ENCODE measurements around the gene HAGH. TPM values are rescaled to one million over a fixed set of nuclear protein-coding genes. Genes with fewer than 3 reads are reported as not detected.

HAGH gene
- total and polyA plus RNA-seq, 10 of the 15 experiments (the other 5 are each of a cell fraction or from before 2014, with no cell fraction given) = 2.0 to 50.1 (median 22.4) TPM

DNA sequence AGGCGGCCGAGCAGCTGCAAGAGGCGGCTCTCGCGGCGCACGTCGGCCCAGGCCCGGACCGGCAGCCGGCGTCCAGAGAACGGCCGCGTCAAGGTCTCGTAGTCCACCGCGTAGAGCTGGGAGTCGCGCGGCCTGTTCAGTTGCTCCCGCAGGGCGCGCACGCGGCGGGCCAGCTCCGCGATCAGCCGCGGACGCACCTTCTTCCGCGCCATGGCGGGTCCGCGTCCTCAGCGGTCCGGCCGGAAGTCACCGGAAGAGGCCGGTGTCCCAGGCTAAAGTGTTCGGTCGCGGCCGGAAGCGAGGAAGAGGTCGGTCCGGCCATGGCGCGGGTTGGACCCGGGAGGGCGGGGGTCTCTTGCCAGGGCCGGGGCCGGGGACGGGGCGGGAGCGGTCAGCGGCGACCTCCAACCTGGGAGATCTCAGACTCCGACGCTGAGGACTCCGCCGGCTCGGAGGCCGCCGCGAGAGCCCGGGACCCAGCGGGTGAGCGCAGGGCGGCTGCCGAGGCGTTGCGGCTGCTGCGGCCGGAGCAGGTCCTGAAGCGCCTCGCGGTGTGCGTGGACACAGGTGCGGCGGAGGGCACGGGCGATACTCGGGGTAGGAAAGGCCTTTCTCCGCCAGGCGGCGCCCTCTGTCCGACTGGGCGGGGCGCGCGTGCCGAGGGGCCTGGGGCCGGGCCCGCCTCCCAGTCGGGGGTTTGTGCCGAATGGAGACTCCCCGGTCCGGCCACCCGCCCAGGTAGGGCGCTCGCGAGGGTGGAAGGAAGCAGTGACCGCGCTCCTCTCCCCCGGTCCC lies 53.5 kb downstream of the HAGH start, which contains the start of gene MRPS34 (continued):
- TF ChIP-seq, protein P1, sequence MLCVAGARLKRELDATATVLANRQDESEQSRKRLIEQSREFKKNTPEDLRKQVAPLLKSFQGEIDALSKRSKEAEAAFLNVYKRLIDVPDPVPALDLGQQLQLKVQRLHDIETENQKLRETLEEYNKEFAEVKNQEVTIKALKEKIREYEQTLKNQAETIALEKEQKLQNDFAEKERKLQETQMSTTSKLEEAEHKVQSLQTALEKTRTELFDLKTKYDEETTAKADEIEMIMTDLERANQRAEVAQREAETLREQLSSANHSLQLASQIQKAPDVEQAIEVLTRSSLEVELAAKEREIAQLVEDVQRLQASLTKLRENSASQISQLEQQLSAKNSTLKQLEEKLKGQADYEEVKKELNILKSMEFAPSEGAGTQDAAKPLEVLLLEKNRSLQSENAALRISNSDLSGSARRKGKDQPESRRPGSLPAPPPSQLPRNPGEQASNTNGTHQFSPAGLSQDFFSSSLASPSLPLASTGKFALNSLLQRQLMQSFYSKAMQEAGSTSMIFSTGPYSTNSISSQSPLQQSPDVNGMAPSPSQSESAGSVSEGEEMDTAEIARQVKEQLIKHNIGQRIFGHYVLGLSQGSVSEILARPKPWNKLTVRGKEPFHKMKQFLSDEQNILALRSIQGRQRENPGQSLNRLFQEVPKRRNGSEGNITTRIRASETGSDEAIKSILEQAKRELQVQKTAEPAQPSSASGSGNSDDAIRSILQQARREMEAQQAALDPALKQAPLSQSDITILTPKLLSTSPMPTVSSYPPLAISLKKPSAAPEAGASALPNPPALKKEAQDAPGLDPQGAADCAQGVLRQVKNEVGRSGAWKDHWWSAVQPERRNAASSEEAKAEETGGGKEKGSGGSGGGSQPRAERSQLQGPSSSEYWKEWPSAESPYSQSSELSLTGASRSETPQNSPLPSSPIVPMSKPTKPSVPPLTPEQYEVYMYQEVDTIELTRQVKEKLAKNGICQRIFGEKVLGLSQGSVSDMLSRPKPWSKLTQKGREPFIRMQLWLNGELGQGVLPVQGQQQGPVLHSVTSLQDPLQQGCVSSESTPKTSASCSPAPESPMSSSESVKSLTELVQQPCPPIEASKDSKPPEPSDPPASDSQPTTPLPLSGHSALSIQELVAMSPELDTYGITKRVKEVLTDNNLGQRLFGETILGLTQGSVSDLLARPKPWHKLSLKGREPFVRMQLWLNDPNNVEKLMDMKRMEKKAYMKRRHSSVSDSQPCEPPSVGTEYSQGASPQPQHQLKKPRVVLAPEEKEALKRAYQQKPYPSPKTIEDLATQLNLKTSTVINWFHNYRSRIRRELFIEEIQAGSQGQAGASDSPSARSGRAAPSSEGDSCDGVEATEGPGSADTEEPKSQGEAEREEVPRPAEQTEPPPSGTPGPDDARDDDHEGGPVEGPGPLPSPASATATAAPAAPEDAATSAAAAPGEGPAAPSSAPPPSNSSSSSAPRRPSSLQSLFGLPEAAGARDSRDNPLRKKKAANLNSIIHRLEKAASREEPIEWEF (IDR thresholded peaks at IDR 0.05; ENCODE audit: insufficient replicate concordance, low read depth, low read length) = no peak
- 0 out of 2 replicates have a peak, but pooled peaks have one; percentile 5 for TF ChIP-seq ZNF24 (IDR thresholded peaks at IDR 0.05)
- TF ChIP-seq RAD51 (IDR thresholded peaks at IDR 0.05) = no peak
- TF ChIP-seq BRCA1 (IDR thresholded peaks at IDR 0.05; ENCODE audit: low read depth, low read length) = no peak
- TF ChIP-seq MXI1 (IDR thresholded peaks at IDR 0.05; ENCODE audit: low read depth, low read length) = peak; percentile 39
- TF ChIP-seq, protein P2, sequence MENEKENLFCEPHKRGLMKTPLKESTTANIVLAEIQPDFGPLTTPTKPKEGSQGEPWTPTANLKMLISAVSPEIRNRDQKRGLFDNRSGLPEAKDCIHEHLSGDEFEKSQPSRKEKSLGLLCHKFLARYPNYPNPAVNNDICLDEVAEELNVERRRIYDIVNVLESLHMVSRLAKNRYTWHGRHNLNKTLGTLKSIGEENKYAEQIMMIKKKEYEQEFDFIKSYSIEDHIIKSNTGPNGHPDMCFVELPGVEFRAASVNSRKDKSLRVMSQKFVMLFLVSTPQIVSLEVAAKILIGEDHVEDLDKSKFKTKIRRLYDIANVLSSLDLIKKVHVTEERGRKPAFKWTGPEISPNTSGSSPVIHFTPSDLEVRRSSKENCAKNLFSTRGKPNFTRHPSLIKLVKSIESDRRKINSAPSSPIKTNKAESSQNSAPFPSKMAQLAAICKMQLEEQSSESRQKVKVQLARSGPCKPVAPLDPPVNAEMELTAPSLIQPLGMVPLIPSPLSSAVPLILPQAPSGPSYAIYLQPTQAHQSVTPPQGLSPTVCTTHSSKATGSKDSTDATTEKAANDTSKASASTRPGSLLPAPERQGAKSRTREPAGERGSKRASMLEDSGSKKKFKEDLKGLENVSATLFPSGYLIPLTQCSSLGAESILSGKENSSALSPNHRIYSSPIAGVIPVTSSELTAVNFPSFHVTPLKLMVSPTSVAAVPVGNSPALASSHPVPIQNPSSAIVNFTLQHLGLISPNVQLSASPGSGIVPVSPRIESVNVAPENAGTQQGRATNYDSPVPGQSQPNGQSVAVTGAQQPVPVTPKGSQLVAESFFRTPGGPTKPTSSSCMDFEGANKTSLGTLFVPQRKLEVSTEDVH (IDR thresholded peaks at IDR 0.05; ENCODE audit: low read depth, partially characterized antibody) = peak; percentile 43
- TF ChIP-seq, protein P3, sequence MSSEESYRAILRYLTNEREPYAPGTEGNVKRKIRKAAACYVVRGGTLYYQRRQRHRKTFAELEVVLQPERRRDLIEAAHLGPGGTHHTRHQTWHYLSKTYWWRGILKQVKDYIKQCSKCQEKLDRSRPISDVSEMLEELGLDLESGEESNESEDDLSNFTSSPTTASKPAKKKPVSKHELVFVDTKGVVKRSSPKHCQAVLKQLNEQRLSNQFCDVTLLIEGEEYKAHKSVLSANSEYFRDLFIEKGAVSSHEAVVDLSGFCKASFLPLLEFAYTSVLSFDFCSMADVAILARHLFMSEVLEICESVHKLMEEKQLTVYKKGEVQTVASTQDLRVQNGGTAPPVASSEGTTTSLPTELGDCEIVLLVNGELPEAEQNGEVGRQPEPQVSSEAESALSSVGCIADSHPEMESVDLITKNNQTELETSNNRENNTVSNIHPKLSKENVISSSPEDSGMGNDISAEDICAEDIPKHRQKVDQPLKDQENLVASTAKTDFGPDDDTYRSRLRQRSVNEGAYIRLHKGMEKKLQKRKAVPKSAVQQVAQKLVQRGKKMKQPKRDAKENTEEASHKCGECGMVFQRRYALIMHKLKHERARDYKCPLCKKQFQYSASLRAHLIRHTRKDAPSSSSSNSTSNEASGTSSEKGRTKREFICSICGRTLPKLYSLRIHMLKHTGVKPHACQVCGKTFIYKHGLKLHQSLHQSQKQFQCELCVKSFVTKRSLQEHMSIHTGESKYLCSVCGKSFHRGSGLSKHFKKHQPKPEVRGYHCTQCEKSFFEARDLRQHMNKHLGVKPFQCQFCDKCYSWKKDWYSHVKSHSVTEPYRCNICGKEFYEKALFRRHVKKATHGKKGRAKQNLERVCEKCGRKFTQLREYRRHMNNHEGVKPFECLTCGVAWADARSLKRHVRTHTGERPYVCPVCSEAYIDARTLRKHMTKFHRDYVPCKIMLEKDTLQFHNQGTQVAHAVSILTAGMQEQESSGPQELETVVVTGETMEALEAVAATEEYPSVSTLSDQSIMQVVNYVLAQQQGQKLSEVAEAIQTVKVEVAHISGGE (CRISPR knock-in tag; IDR thresholded peaks at IDR 0.05) = peak; percentile 94
- peak; percentile 83; the same call in 2 of the 3 replicates for TF ChIP-seq POU2F2 (IDR thresholded peaks at IDR 0.05; ENCODE audit: borderline replicate concordance, low read depth, low read length)
- TF ChIP-seq, protein P4, sequence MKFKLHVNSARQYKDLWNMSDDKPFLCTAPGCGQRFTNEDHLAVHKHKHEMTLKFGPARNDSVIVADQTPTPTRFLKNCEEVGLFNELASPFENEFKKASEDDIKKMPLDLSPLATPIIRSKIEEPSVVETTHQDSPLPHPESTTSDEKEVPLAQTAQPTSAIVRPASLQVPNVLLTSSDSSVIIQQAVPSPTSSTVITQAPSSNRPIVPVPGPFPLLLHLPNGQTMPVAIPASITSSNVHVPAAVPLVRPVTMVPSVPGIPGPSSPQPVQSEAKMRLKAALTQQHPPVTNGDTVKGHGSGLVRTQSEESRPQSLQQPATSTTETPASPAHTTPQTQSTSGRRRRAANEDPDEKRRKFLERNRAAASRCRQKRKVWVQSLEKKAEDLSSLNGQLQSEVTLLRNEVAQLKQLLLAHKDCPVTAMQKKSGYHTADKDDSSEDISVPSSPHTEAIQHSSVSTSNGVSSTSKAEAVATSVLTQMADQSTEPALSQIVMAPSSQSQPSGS (IDR thresholded peaks at IDR 0.05; ENCODE audit: low read length) = no peak
- 0 out of 2 replicates have a peak, but pooled peaks have one; percentile 70 for TF ChIP-seq ASH2L (IDR thresholded peaks at IDR 0.05; ENCODE audit: borderline replicate concordance, low read depth)
- TF ChIP-seq TARDBP (IDR thresholded peaks at IDR 0.05; ENCODE audit: borderline replicate concordance) = no peak
- no peak for TF ChIP-seq CBX5 (IDR thresholded peaks at IDR 0.05; ENCODE audit: low read depth)
- TF ChIP-seq ATF7 (IDR thresholded peaks at IDR 0.05; ENCODE audit: low read depth) = no peak
- no peak for TF ChIP-seq RBBP5 (conservative IDR thresholded peaks at IDR 0.05)
- peak; percentile 83; the same call in 1 of the 2 replicates for TF ChIP-seq CHD1 (IDR thresholded peaks at IDR 0.05; ENCODE audit: low read depth, low read length)
